Activated naive CD4-positive, alpha-beta T cell treated with anti-CD3 and anti-CD28 coated beads, Interleukin-2, amount 10 ng/mL, durations not matched to agents 7 days and 5 days (primary cell): ENCODE results near the gene ITPKB.

ENCODE experiments used
- CTCF ChIA-PET: fragments of 350-600 bp; sonication (Branson Sonifier 250); formaldehyde crosslinking; loops from one replicate; lab custom pipeline; 2021; ENCODE audit warnings: antibody characterized with exemption; lab: Charles Lee
- DNase-seq: peaks from one replicate; pipeline ENCODE4 v3.0.0-alpha.2; 2020
- H3K27ac Mint-ChIP-seq: one replicate; pipeline ENCODE4 v1.8.0; 2021; ENCODE audit warnings: mild to moderate bottlenecking, moderate library complexity, mixed read lengths
- H3K27me3 Mint-ChIP-seq: one replicate; pipeline ENCODE4 v1.8.0; 2021; ENCODE audit warnings: mild to moderate bottlenecking, mixed read lengths
- H3K36me3 Mint-ChIP-seq: one replicate; pipeline ENCODE4 v1.8.0; 2021; ENCODE audit warnings: mixed read lengths
- H3K4me1 Mint-ChIP-seq: one replicate; pipeline ENCODE4 v1.8.0; 2021; ENCODE audit warnings: mixed read lengths
- H3K4me3 Mint-ChIP-seq: one replicate; pipeline ENCODE4 v1.8.0; 2021; ENCODE audit warnings: mild to moderate bottlenecking, moderate library complexity, mixed read lengths
- H3K9me3 Mint-ChIP-seq: one replicate; pipeline ENCODE4 v1.8.0; 2021; ENCODE audit warnings: mixed read lengths

ITPKB gene

GRCh38 chr1:226743259-226743658 is 4.2 kb upstream of the ITPKB start:
- no peak for DNase-seq
- peaks cover 22% of the 10 kb centered on the region for H3K4me1 Mint-ChIP-seq
- no peak overlapping the region for H3K27ac Mint-ChIP-seq
- CTCF ChIA-PET: no interaction called here
- H3K4me3 Mint-ChIP-seq: no peak overlapping the region
- peaks cover 8% of the 10 kb centered on the region for H3K9me3 Mint-ChIP-seq
- peaks cover 3% of the 10 kb centered on the region for H3K36me3 Mint-ChIP-seq
- no peaks in the 10 kb centered on the region for H3K27me3 Mint-ChIP-seq

DNA sequence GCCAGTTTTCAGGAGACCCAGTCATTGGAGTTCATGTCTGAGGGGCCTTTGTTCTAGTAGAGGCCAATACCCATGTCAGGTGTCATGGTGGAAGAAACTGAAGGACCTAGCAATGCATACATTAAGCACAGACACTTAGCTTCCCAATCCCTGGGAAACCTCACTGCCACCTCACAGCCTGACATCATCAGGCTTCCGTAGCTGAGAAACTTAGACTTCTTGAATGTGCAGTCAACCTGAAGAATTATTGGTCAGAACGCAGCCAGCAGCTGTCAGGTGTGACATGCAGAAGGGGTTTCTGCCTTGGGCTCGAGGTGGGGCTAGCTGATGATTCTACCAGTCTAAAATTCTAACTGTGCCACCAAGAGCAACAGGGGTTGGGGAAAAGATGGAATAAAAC is 1.9 kb upstream of the ITPKB start:
- no peaks in the 10 kb centered on the region for H3K27me3 Mint-ChIP-seq
- H3K4me1 Mint-ChIP-seq: peaks cover 24% of the 10 kb centered on the region
- H3K4me3 Mint-ChIP-seq: no peak overlapping the region
- peak overlapping the region; percentile 72 for H3K27ac Mint-ChIP-seq
- peaks cover 8% of the 10 kb centered on the region for H3K9me3 Mint-ChIP-seq
- peaks cover 12% of the 10 kb centered on the region for H3K36me3 Mint-ChIP-seq
- no peak for DNase-seq
- CTCF ChIA-PET: interaction anchor here (0.8 kb wide), 1 partner anchor 58 kb away, joined by 3 read pairs; no protein-coding TSS in a partner anchor

DNA sequence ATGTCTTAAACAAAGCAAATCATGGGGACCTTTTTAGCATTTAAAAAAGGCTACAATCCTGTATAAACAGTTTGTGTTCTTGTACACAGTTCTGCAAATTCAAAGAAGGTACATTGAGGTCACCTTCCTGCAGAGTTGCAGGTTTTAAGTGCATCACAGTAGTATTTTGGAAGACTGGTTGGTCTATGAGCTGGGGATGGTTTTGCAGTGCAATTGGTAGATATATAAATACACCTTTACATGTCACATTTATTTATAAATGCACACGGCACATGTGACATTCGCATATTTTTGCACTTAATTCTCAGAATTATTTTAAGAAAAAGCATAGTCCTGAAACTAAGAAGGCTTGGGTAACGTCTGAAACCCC is 599 bp upstream of the ITPKB start:
- CTCF ChIA-PET: interaction anchor here (0.6 to 1.2 kb wide), 7 partner anchors 18 to 87 kb away, joined by 3 to 5 read pairs (median 3); no protein-coding TSS in a partner anchor
- H3K9me3 Mint-ChIP-seq: peaks cover 8% of the 10 kb centered on the region

GRCh38 chr1:226738421-226738994 is 574 bp downstream of the ITPKB start:
- Mint-ChIP-seq H3K27ac (peak overlapping the region; percentile 92), H3K27me3 (no peaks in the 10 kb centered on the region), H3K4me3 (peak overlapping the region; percentile 76), H3K36me3 (peaks cover 34% of the 10 kb centered on the region), H3K9me3 (peaks cover 6% of the 10 kb centered on the region), H3K4me1 (peaks cover 45% of the 10 kb centered on the region)
- peak; percentile 56 for DNase-seq
- CTCF ChIA-PET: interaction anchor here (1.2 to 1.8 kb wide), 5 partner anchors 16 to 104 kb away, joined by 3 to 5 read pairs (median 4); no protein-coding TSS in a partner anchor

More for the DNA sequence above, 599 bp upstream of the ITPKB start:
- DNase-seq: no peak
- Mint-ChIP-seq H3K36me3 (peaks cover 24% of the 10 kb centered on the region), H3K27me3 (no peaks in the 10 kb centered on the region), H3K4me1 (peaks cover 35% of the 10 kb centered on the region), H3K27ac (peak overlapping the region; percentile 92), H3K4me3 (peak overlapping the region; percentile 76)

DNA sequence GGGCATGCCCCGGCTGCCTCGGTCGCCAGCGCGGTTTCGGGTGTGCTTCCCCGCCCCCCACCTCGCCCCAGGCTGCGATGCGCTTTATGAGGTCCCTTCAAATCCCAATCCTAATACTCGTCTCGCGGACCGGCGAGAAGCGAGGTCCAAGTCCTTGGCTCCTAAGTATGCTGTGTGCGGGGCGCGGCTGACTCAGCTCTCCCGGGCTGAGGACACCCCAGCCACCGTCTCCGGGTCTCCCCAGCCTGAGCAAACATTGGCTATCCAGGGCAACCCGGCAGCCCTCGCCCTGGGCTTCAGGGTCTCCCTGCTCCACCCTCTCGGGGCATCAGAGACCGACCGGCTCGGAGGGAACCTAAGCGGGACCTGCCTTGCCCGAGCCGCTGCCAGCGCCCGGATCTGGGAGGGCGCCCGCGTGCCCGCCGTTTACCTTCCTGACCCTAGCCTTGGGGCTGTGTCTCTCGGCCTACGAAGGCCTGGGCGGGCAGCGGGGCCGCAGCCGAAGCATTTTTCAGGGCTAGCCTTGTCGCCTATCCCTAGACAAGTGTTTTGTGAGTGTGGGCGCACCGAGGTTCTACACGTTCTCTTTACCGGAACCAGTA is 1.2 kb downstream of the ITPKB start:
- Mint-ChIP-seq H3K27me3 (no peaks in the 10 kb centered on the region), H3K9me3 (peaks cover 2% of the 10 kb centered on the region), H3K36me3 (peaks cover 38% of the 10 kb centered on the region), H3K27ac (peak overlapping the region; percentile 92), H3K4me1 (peaks cover 49% of the 10 kb centered on the region), H3K4me3 (peak overlapping the region; percentile 76)
- DNase-seq: peak; percentile 60
- CTCF ChIA-PET: interaction anchor here (1.5 to 8.4 kb wide), 4 partner anchors 27 to 103 kb away, joined by 3 to 66 read pairs (median 12); no protein-coding TSS in a partner anchor

GRCh38 chr1:226736908-226737818 is 1.9 kb downstream of the ITPKB start:
- peak overlapping the region; percentile 76 for H3K4me3 Mint-ChIP-seq
- H3K9me3 Mint-ChIP-seq: no peaks in the 10 kb centered on the region
- peaks cover 40% of the 10 kb centered on the region for H3K36me3 Mint-ChIP-seq
- H3K4me1 Mint-ChIP-seq: peaks cover 52% of the 10 kb centered on the region
- peak overlapping the region; percentile 92 for H3K27ac Mint-ChIP-seq
- DNase-seq: peak; percentile 69
- no peaks in the 10 kb centered on the region for H3K27me3 Mint-ChIP-seq
- CTCF ChIA-PET: interaction anchor here (1.2 to 8.4 kb wide), 6 partner anchors 11 to 103 kb away, joined by 3 to 66 read pairs (median 4); no protein-coding TSS in a partner anchor

DNA sequence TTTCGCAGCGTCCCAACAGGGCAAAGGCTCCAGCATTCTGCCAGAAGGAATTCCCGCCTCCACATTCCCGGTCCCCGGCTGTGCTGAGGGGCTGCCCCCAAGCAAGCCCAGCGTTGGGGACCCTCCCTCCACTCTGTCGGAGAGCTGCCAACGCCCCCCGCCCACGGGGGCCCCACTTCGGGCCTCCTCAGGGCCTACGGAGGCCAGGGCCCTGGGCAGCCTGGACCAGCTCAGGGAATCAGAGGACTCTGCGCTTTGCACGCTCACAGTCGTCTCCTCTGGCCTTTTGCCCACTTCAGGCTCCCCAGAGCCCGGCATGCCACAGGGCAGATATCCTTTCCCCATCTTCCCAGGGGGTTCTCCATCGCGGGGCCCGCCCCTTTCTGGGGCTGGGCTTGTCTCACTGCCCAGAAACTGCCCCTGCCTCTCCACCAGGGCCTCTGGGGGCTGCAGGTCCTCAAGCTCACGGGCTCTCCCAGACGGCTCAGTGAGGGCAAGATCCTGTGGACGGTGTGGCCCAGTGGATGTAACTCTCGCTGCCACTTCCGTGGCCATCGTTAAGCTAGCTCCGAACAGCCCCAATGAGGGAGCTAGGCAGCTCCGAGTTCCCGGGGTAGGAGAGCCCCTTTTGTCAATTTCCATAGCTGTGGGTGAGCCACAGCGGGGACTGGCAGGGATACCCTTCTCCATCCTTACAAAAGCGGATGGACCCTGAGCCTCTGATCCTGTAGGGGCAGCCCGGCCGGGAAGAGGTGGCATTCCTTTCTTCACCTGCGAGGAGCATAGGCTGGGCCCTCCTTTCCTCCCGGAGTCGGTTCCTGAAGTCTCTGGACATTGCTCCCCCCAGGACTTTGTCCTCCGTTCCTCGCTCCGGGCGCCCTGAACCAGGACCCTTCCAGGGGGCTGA is 2.8 kb downstream of the ITPKB start:
- Mint-ChIP-seq H3K27me3 (no peaks in the 10 kb centered on the region), H3K9me3 (no peaks in the 10 kb centered on the region), H3K27ac (peak overlapping the region; percentile 73), H3K36me3 (peaks cover 44% of the 10 kb centered on the region), H3K4me3 (peak overlapping the region; percentile 76), H3K4me1 (peaks cover 57% of the 10 kb centered on the region)
- CTCF ChIA-PET: interaction anchor here (0.9 to 8.4 kb wide), 7 partner anchors 10 to 102 kb away, joined by 3 to 66 read pairs (median 4); no protein-coding TSS in a partner anchor
- peak; percentile 44 for DNase-seq

- Mint-ChIP-seq H3K27ac (peak overlapping the region; percentile 73), H3K4me3 (peak overlapping the region; percentile 76), H3K4me1 (peaks cover 59% of the 10 kb centered on the region), H3K9me3 (no peaks in the 10 kb centered on the region), H3K36me3 (peaks cover 51% of the 10 kb centered on the region), H3K27me3 (no peaks in the 10 kb centered on the region)
- DNase-seq: no peak
- CTCF ChIA-PET: interaction anchor here (0.9 to 8.4 kb wide), 5 partner anchors 9 to 91 kb away, joined by 3 to 66 read pairs (median 4); no protein-coding TSS in a partner anchor
Observed at GRCh38 chr1:226735576-226735975, 3.5 kb downstream of the ITPKB start.

GRCh38 chr1:226734611-226735153 is 4.4 kb downstream of the ITPKB start:
- Mint-ChIP-seq H3K9me3 (no peaks in the 10 kb centered on the region), H3K27me3 (no peaks in the 10 kb centered on the region), H3K36me3 (peaks cover 59% of the 10 kb centered on the region), H3K4me3 (peak overlapping the region; percentile 76), H3K27ac (no peak overlapping the region), H3K4me1 (peaks cover 60% of the 10 kb centered on the region)
- CTCF ChIA-PET: interaction anchor here (1.0 to 8.4 kb wide), 7 partner anchors 18 to 101 kb away, joined by 3 to 66 read pairs (median 4); no protein-coding TSS in a partner anchor
- DNase-seq: no peak

DNA sequence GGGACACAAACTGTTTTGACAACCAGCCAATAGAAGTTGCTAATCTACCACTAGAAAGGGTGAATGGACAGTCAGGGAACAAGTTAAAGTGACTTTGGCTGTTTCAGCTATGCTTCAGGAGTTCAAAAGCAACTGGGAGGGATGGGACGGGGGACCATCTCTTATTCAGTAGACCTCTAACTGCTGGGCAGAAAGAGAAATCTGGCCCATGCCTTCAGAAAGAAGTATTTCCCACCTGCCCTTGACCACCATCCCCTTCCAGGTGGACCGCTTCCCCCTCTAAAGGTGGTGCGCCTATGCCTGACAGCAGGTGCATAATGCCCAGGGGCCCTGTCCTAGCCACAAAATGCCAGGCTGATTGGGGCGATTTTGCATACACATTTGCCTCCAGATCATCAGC is 5.2 kb downstream of the ITPKB start:
- CTCF ChIA-PET: interaction anchor here (1.0 to 8.4 kb wide), 6 partner anchors 23 to 101 kb away, joined by 3 to 66 read pairs (median 4); no protein-coding TSS in a partner anchor
- peak overlapping the region; percentile 36 for H3K27ac Mint-ChIP-seq
- peaks cover 65% of the 10 kb centered on the region for H3K36me3 Mint-ChIP-seq
- no peaks in the 10 kb centered on the region for H3K27me3 Mint-ChIP-seq
- H3K4me1 Mint-ChIP-seq: peaks cover 66% of the 10 kb centered on the region
- H3K4me3 Mint-ChIP-seq: peak overlapping the region; percentile 76
- no peaks in the 10 kb centered on the region for H3K9me3 Mint-ChIP-seq
- no peak for DNase-seq

- Mint-ChIP-seq H3K9me3 (no peaks in the 10 kb centered on the region), H3K36me3 (peaks cover 71% of the 10 kb centered on the region), H3K4me3 (peak overlapping the region; percentile 76), H3K27me3 (no peaks in the 10 kb centered on the region), H3K4me1 (peaks cover 72% of the 10 kb centered on the region), H3K27ac (peak overlapping the region; percentile 36)
- CTCF ChIA-PET: interaction anchor here (0.6 to 8.4 kb wide), 3 partner anchors 23 to 94 kb away, joined by 3 to 66 read pairs (median 19); no protein-coding TSS in a partner anchor
- DNase-seq: no peak
Observed at GRCh38 chr1:226733304-226733703, 5.8 kb downstream of the ITPKB start.

DNA sequence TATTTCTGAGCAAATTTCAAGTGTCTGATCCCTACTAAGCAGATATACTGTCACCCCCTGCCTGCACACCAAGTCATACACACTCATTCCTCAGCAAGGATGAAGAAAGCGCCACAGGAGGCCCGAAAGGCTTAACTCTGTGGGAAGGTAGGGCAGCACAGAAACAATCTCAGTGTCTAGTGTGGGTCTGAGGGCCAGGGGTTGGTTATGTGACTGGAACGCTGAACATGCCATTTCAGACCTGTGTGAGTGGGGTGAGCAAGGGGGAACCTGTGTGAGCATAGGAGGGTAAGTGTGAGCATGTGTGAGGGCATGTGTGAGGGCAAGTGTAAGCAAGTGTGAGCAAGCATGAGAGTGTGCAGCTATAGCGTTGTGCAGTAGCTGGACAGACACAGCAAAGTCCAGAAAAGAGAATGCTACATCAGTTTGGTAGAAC is 6.2 kb downstream of the ITPKB start:
- CTCF ChIA-PET: interaction anchor here (0.6 to 8.4 kb wide), 3 partner anchors 22 to 94 kb away, joined by 3 to 66 read pairs (median 19); no protein-coding TSS in a partner anchor
- Mint-ChIP-seq H3K4me1 (peaks cover 76% of the 10 kb centered on the region), H3K27me3 (no peaks in the 10 kb centered on the region), H3K36me3 (peaks cover 75% of the 10 kb centered on the region), H3K27ac (peak overlapping the region; percentile 36), H3K4me3 (peak overlapping the region; percentile 76), H3K9me3 (no peaks in the 10 kb centered on the region)
- DNase-seq: peak; percentile 45
